Mesenteric fat pad (tissue), 1 donor: Measurements from ENCODE around the gene GAK. TPM values are rescaled to one million over a fixed set of nuclear protein-coding genes. Genes with fewer than 3 reads are reported as not detected.

ENCODE experiments used
- DNase-seq: peaks from one replicate; pipeline ENCODE4 v3.0.0-alpha.2; 2020; ENCODE audit warnings: low spot score
- total RNA-seq: library from RNA; stranded (reverse); fragmentation: NEBNext Ultra II Directional; extraction: Animal tissue kit (Norgen Biotek cat#: 25700); gene quantifications from one replicate; pipeline ENCODE4 v1.2.1, GENCODE V29; 2021
- donor health status: DM: yes; HTN: yes; CAD: no.

Gene GAK
- total RNA-seq, 1 donor from 2014 or later = 91.3 TPM

DNA sequence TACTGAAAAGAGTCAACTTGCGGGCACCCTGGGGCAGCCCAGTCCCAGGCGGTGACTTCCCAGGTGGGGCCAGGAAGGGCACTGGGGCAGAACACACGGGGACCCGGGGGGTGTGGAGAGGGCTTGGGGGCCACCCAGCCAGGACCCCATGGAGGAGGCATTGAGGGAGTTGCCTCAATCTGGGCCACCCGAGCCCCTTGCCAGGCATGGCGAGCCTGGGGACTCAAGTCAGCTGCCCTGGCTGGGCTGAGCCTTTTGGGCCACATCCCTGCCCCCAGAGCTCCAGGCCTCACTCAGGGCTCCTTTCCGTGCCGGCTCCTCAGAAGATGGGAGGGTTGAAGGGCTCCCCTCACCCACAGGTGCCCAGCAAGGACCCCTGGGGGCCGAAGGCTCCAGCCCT lies 99.6 kb downstream of the GAK start:
- DNase-seq = no peak

DNA sequence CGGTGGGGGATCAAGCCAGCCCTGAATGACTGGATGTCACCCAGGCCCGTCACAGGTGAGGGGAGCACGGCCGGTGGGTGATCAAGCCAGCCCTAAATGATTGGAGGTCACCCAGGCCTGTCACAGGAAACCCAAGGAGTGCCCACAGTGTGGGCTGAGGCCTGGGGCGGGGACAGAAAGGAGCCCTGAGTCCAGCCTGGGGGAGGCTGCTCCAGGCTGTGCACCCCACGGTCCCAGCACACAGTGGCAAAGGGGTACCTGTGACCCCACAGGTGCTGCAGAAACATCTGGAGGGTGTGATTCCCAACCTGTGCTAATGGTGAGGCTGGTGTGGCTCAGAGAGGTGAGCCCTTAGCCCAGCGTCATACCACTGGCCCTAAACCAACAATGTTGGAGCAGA lies 100.0 kb downstream of the GAK start:
- no peak for DNase-seq

- no peak for DNase-seq
Measured at GRCh38 chr4:831483-831805, 100.7 kb downstream of the GAK start.

DNA sequence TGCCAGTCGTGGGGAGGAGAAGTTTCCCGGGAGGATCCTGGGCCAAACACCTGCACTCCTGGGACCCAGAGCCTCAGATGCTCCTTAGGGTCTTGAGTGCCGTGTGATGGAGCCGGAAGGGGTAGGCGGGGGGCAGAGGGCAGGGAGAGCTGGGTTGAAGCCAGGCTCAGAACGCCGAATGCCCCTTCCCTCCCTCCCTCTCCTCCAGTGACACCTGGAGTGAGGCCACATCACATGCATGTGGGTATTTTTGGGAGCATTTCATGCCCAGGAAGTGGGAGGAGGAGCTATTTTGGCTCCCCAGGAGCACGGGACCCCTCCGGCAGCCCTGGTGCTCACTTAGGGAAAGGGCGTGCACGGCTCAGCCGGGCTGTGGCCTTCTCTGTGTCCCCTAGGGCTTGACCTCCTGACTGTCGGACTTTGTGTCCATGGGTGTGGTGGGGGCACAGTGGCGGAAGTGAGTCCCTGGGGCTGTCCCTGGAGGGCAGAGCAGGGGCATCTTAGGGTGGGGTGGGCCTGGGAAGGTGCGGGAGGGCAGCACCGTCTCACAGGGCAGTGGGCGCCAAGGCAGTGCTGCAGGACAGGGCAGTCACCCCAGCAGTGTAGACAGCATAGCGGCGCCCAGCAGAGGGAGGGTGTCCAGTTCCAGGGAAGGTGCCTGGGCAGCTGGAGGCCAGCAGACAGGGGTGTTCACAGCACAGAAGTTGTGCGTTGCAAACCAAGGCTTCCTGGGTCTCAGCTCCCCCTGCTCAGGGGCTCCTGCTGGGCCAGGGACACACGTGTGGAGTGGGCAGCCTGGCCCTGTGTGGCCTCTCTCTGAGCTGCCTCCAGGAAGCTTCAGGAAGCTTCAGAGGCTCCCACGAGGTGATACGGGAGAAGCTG lies 101.3 kb downstream of the GAK start:
- no peak for DNase-seq

- DNase-seq = no peak
Measured at GRCh38 chr4:829761-830600, 102.1 kb downstream of the GAK start.

GRCh38 chr4:829291-829690 lies 102.8 kb downstream of the GAK start:
- no peak for DNase-seq

DNA sequence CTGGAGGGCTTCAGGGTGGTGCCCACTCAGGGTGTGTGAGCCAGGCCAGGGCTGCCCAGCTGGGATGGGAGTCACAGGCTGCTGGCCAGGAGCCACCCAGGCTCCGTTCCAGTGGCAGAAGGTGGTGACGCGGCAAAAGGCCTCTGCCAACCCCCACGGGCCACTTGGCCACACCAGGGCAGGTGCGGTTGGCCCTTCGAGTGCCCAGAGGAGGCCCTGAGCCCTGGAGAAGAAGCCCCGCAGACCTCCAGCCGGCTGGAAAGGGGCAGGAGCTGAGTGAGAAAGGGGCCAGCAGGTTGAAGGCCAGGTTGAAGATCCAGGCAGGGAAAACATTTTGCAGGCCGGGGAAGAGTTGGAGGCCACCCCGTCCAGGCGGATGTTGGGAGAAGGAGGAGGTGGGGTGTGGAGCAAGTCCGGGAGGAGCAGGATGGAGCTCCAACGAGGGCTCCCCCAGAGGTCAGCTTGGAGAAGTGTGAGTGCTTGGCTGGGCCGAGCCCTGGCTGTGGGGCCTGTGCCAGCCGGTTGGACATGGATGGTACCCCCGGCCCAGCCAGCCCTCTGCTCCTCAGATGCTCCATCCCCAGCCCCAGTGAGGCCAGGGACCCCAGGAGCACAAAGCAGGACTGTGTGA lies 103.4 kb downstream of the GAK start:
- no peak for DNase-seq

DNA sequence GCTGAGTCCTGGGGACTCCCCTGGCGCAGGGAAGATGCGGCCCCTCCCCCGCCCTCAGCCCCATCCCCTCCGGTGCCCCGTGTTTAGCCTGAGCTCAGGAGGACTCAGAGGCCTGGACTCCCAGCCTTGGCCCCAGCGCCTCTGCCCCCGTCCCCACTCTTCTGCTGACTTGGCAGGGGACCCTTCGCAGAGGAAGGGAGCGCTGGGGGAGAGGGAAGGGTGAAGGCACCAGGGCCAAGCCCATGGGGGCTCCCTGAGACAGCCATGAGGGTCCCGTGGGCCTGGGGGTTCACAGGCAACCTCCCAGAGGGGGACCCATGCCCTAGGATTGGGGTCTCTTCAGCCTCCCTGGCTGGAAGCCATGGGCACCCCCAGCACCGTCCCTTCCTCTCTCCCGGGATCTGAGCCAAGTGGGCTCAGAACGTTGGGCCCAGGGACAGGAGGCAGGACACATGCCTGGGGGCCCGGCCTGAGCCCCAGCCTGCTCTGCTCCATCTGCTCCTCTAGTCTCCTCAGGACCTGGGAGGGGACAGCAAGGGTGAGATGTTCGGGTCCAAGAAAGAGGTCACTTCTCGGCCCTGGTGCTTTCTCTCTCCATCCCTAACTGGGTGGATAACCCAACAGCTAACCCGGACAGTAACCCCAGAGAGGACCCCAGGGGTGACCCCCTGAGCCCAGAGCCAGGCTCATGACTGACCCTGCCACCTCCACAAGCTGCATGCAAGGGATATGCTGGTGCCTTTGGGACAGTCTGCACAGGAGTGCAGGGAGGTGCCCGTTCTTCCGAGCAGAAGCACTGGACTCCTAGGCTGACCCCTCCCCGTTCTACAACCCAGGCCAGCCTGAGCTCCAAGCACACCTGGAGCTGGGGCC lies 104.7 kb downstream of the GAK start:
- no peak for DNase-seq

DNA sequence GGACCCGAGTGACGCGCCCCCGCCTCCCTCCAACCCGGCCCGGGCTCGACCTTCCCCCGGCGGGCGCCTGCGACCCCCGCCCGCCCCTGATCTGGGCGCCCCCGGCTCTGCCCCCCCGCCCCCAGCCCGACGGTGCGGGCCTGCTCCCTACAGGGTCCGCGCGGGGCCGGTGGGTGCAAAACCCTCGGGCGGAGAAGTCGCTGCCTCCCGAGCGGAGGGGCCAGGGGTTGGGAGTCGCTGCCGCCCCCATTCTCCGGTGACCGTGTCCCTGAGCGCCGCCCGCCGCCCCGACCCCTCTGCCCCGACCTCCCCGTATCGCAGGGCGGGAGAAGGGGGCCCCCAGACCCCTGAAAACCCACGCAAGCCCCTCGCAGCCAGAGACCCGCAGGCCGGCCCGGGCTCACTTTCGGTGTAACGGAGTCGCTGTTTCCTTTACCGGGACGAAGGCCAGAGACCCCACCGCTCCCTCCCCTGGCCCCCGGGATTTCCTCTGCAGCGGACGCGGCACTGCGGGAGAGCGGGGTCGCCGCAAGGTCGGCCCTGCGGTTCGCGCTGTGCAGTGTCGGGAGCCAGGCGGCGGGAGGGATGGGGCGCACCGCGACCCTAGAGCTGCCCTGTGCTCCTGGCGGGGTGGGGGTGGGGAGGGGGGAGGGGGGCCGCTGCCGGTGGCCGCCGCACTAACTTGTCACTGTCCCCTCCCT lies 105.5 kb downstream of the GAK start:
- peak; percentile 77 for DNase-seq

DNA sequence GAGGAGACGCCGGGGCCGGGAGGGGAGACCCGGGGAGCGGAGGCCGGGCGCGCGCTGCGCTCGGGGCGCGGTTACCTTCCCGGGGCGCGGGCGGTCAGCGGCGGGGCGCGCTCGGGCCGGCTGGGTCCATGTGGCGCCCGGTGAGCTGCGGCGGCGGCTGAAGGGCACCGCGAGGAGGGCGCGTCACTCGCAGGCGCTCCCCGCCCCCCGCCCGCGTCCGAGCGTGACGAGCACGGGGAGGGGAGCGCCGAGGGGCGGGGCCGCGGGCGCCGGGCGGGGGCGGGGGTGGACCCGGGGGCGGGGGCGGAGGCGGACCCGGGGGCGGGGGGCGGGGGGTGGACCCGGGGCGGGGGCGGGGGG lies 106.2 kb downstream of the GAK start, which contains the start of gene CPLX1:
Gene CPLX1, minus strand, starts transcription at position 159 of the 360 bp plus-strand sequence. CDS start 1,607 bp downstream, outside the sequence.
- no peak for DNase-seq

DNA sequence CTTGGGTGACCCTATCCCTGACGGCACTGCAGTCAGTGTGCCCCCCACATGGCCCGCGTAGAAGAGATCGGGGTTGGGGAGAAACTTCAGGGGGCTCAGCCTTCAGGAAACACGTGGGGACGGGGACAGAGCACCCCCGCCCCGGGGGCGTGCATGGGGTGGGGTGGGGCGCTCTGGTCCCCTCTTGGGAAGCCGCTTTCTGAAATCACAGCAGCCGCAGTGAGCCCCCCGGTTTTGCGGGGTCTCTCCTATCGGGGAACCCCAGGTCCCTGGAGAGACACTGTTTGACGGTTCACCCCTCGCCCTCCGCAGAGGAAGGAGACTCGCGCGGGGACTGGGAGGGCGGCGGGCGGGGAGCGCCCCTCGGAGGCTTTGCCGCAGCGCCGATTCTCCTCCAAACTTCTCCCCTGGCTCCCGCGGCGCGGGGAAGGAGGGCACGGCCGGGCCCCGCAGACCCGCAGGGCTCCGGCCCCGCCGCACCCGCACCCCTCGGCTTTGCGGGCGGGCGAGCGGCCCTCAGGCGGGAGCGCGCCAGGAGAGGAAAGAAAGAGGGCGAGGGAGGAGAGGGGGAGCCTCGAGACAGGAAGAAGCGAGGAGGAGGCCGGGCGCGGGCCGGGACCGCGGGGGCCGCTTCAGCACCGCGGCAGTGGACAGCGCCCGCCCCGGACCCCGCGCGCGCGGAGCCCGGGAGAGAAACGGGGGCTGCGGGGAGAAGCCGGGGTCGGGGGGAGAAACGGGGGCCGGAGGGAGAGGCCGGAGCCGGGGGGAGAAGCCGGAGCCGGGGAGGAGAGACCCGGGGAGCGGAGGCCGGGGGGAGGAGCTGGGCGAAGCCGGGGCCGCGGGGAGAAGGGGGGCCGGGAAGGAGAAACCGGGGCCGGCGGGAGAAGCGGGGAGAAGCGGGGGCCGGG lies 106.8 kb downstream of the GAK start:
- DNase-seq = peak; percentile 86

DNA sequence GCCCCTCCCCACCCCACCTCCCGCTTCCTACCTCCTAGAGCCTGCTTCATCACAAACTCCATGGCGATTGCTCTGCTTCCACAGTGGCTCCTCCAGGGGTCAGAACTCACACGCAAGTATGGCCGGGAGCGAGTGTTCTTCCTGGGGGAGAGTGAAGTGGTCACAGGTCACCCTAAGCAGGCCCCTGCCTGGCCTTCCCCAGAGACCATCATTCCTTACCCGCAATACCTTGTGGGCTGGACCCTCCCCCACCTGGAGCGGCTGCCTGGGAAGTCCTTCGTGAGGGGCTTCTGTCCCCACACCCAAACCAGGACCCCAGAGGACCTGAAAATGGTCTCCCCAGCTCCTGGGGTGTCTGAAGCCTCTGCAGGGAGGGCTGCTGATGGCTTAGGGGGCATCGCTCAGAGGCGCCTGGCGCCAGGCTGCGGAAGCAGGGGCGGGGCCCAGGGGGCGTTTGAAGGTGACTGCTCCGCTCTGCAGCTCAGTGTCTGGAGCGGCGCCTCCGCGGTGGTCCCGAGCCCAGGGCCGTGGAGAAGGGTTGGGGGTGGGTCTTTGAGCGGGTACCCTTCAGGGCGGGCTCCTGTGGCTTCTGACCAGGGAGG lies 107.6 kb downstream of the GAK start:
- DNase-seq = peak; percentile 71

DNA sequence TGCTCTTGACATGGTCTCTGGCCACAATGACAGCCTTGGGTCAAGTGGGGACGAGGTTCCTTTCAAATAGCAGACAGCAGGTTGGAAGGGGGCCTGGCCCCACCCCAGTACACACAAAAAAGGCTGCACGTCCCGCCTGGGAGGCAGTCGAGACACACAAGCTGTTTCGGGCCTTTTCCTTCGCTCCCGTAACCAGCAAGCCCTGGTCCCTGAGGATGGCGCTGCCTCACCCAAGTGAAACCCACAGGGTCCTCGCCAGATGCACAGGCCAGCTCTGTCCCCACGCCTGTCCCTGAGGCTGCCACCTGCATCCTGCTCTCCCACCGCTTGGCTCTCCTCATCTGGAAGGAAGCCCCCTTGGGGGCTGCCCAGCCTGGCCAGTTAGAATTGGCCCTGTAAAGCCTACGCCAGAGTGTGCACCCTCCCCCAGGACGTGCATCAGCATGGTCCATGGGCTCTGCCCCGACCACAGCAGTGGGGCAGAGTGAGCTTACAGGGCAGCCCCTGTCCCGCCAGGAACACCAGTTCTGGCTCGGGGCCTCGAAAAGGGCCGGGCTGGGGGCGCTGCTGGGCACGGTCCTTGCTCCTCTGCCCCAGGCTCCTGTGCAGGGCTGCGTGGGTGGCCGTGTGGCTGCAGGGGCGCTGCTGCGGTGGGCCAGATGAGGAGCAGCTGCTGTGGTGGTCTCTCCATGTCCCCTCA lies 108.2 kb downstream of the GAK start:
- DNase-seq = peak; percentile 81

DNA sequence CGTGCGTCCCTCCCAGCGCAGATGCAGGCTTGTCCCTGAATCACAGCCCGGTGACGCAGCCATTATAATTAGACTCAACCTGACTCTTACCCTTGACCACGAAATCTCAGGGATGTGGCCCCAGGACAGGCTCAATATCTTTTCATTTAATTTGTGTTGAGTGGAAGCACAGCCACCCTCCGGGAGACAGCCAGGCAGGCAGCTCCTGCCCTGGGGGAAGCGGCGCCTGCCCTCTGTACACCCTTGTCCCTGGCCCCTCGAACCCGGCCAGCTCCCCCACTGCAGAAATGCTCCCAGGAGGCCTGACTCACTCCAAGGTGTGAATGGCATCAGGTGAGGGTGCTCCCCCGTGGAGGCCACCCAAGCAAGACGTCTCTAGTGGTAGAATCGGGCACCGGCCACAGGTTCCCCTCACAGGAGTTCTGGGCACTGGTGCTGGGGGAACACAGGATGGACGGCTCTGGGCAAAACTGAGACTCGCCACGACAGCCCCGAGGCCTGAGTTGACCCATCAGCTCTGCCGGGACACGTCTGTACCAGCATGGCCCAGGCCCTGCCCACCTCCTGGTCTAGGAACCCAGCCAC lies 108.8 kb downstream of the GAK start:
- peak; percentile 84 for DNase-seq

DNA sequence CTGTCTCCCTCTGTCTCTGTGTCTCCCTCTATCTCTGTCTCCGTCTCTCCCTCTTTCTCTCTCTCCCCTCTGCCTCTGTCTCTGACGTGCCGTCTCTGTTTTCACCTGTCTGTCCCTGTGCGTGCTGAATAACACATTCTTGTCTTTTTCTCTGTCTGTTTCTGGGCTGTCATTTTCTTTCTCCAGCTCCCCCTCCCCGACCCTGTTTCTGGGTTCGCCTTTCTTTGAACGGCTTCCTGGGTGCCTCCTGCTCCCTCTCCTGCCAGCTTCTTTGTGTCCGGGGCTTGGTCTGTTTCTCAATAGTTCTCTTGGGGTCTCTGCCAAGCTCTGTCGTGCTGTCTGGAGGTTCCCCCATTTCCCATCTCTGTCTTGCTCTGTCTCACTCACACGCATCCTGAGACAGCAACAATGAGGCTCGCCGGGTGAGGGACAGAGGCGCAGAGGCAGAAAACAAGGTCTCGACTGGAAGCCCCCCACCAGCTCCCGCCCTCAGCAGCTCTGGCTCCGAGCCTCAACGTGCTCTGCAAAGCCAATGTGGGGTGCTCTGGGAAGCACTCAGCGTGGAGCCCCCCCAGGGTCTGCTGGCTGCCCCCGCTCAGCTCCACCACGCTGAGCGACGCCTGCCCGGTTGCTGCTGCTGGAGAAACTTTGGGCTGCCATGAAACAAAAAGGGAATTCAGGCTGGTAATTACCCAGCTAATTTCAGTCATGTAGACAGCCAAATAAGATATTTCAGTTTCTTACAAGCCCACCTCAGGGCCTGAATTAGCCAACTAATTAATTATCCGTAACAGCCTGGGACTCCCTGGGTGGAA lies 109.5 kb downstream of the GAK start:
- DNase-seq = peak; percentile 76

- no peak for DNase-seq
Measured at GRCh38 chr4:821631-822030, 110.5 kb downstream of the GAK start.

DNA sequence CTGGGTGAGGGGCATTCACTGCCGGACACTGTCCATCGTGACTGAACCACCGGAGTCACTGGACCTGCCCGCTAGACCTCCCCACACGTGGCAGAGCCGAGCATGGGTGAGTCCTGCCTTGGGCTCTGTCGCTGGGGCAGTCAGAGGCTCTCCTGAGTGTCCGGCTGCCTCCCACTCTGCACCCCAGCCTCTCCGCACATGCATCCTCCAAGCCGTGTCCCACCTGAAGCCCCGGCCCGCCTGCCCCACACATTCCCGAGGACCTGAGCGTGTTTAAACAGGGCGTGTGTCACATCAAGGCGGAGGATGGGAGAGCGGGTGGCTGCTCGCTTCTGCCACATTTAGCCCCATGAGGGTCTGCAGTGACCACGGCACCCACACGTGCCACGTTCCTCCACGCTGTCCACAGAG lies 110.9 kb downstream of the GAK start:
- DNase-seq = no peak
